Measurements from ENCODE around the gene LUC7L3. TPM values are rescaled to one million over a fixed set of nuclear protein-coding genes. Genes with fewer than 3 reads are reported as not detected.
A peak's percentile ranks its signal among the peaks of the same experiment; 100 is the strongest.
"Not testable (repeated sequence)": the region's sequence is repeated elsewhere in the genome, so short reads cannot be mapped to it uniquely, and the experiment has no call there.

The LUC7L3 gene
- total RNA-seq, 4 donors from 2014 or later = 18.0 to 95.2 (median 31.5) TPM

- intact Hi-C loops (cut with DNase I) = no loop called here
Measured at GRCh38 chr17:50800196-50800700, 80.8 kb downstream of the LUC7L3 start.

GRCh38 chr17:50802609-50803571 is 83.5 kb downstream of the LUC7L3 start:
- WGBS, 2 donors = 38 to 66% methylated on average over 6 to 8 of the region's 12 CpGs
- Histone ChIP-seq H3K27me3 (no peaks in the 10 kb centered on the region), H3K4me1 (peaks cover 11 to 64% (median 24%) of the 10 kb centered on the region in 3 donors), H3K4me3 (no peak overlapping the region), H3K36me3 (no peaks in the 10 kb centered on the region), H3K27ac (peak overlapping the region in 3 of 4 donors; percentile 12 to 65 (median 45)), H3K9me3 (no peaks in the 10 kb centered on the region)
- TF ChIP-seq POLR2A (IDR thresholded peaks at IDR 0.05) = no peak
- no peak for DNase-seq
- intact Hi-C loops (cut with DNase I) = no loop called here

More at GRCh38 chr17:50800196-50800700, 80.8 kb downstream of the LUC7L3 start:
- Histone ChIP-seq H3K27ac (peak overlapping the region in 2 of 4 donors; percentile 61 to 82), H3K27me3 (no peaks in the 10 kb centered on the region), H3K4me3 (no peak overlapping the region), H3K4me1 (peaks cover 11 to 64% (median 17%) of the 10 kb centered on the region in 3 donors), H3K36me3 (no peaks in the 10 kb centered on the region), H3K9me3 (no peaks in the 10 kb centered on the region)
- no peak for DNase-seq
- TF ChIP-seq POLR2A (IDR thresholded peaks at IDR 0.05) (no peak), CTCF (IDR thresholded peaks at IDR 0.05) (no peak)
- WGBS, 2 donors = 48 to 58% methylated on average over 11 of the region's 12 CpGs

- TF ChIP-seq CTCF (IDR thresholded peaks at IDR 0.05) (no peak), POLR2A (IDR thresholded peaks at IDR 0.05) (no peak)
- DNase-seq = no peak
- no peaks in the 10 kb centered on the region for H3K27me3 ChIP-seq
- peak overlapping the region in 2 of 4 donors; percentile 45 to 65 for H3K27ac ChIP-seq
- WGBS, 2 donors = 48 to 60% methylated on average over 6 of the region's 6 CpGs
- no peak overlapping the region for H3K4me3 ChIP-seq
- H3K4me1 ChIP-seq = peaks cover 7 to 56% (median 19%) of the 10 kb centered on the region in 3 donors
- H3K36me3 ChIP-seq = no peaks in the 10 kb centered on the region
- no peaks in the 10 kb centered on the region for H3K9me3 ChIP-seq
- intact Hi-C loops (cut with DNase I) = no loop called here
Measured at GRCh38 chr17:50803676-50804075, 84.3 kb downstream of the LUC7L3 start.

- H3K4me3 ChIP-seq; H3K36me3 ChIP-seq; DNase-seq; H3K9me3 ChIP-seq; intact Hi-C loops (cut with DNase I); H3K27me3 ChIP-seq; H3K27ac ChIP-seq: not testable (repeated sequence)
- WGBS, 2 donors = 90 to 96% methylated on average over 13 of the region's 13 CpGs
- peaks cover 4 to 44% (median 11%) of the 10 kb centered on the region in 3 donors for H3K4me1 ChIP-seq
Measured at GRCh38 chr17:50804749-50805475, 85.5 kb downstream of the LUC7L3 start.

GRCh38 chr17:50805486-50805885 is 86.1 kb downstream of the LUC7L3 start:
- H3K27ac ChIP-seq = no peak overlapping the region
- H3K36me3 ChIP-seq = no peaks in the 10 kb centered on the region
- peaks cover 4 to 38% (median 10%) of the 10 kb centered on the region in 3 donors for H3K4me1 ChIP-seq
- TF ChIP-seq POLR2A (IDR thresholded peaks at IDR 0.05) = no peak
- TF ChIP-seq CTCF (IDR thresholded peaks at IDR 0.05) = no peak
- H3K27me3 ChIP-seq = no peaks in the 10 kb centered on the region
- no peak overlapping the region for H3K4me3 ChIP-seq
- intact Hi-C loops (cut with DNase I) = no loop called here
- 63 to 71% methylated on average over 2 to 3 of the region's 6 CpGs for WGBS, 2 donors
- no peak for DNase-seq
- H3K9me3 ChIP-seq = no peaks in the 10 kb centered on the region

Small RNA genes within 50 kb of the gene (small RNA-seq; reads per million reads assigned to genes)
- gene AC005921.1 = 0 to 0.09 (median 0) reads per million in 4 donors
- 0 reads per million in 4 donors for gene MIR8059
- gene RF00019 = 0 reads per million in 4 donors

Other genes starting within 250 kb of the LUC7L3 start
- gene RSAD1, start 240.7 kb upstream of the LUC7L3 start, total RNA-seq = 10 to 100 TPM in 3 of 4 donors, 1 to 10 TPM in 1; 9.1 to 19.3 (median 14.2) TPM
- under 1 TPM in 1 of 4 donors, not detected in 3; 0.38 TPM for gene MYCBPAP, start 211.2 kb upstream of the LUC7L3 start, total RNA-seq
- gene EPN3, start 186.9 kb upstream of the LUC7L3 start, total RNA-seq = 100 to 1,000 TPM in 1 of 4 donors, 10 to 100 TPM in 3; 24.5 to 111 (median 51.8) TPM
- 10 to 100 TPM; 34.1 to 67.3 (median 38.1) TPM for gene SPATA20, start 172.4 kb upstream of the LUC7L3 start, total RNA-seq
- under 1 TPM in 3 of 4 donors, not detected in 1; 0.11 to 0.38 (median 0.13) TPM for gene CACNA1G, start 158.9 kb upstream of the LUC7L3 start, total RNA-seq
- gene ABCC3, start 84.7 kb upstream of the LUC7L3 start, total RNA-seq = 10 to 100 TPM; 19.6 to 93.7 (median 34.1) TPM
- gene ANKRD40, start 11.7 kb upstream of the LUC7L3 start, total RNA-seq = 10 to 100 TPM; 10.7 to 34.9 (median 17.9) TPM
- not detected for gene ANKRD40CL, start 47.9 kb downstream of the LUC7L3 start, total RNA-seq
- under 1 TPM in 1 of 4 donors, not detected in 3; 0.08 TPM for gene WFIKKN2, start 116.0 kb downstream of the LUC7L3 start, total RNA-seq
- gene TOB1, start 146.8 kb downstream of the LUC7L3 start, total RNA-seq = 10 to 100 TPM; 21.5 to 35.9 (median 31.1) TPM